ENCODE results near the gene MCM7. TPM values are rescaled to one million over a fixed set of nuclear protein-coding genes. Genes with fewer than 3 reads are reported as not detected.
"Not testable (repeated sequence)": the region's sequence is repeated elsewhere in the genome, so short reads cannot be mapped to it uniquely, and the experiment has no call there.

The MCM7 gene
- total RNA-seq, 2 experiments from 2014 or later: 411 to 429 TPM

- Mint-ChIP-seq H3K4me3 (no peak overlapping the region), H3K9me3 (ENCODE audit: low read depth) (no peaks in the 10 kb centered on the region), H3K4me1 (peaks cover 9% of the 10 kb centered on the region), H3K27ac (no peak overlapping the region), H3K36me3 (ENCODE audit: low read depth) (no peaks in the 10 kb centered on the region), H3K27me3 (no peaks in the 10 kb centered on the region)
- POLR2A ChIA-PET: interaction anchor here (1.1 kb wide), 1 partner anchor 12 kb away, joined by 4 read pairs; no protein-coding TSS in a partner anchor
- CTCF ChIA-PET: interaction anchor here (0.6 to 5.0 kb wide), 26 partner anchors 8 to 321 kb away, joined by 3 to 41 read pairs (median 5); partner anchors contain the start of genes CNPY4, GPC2, LAMTOR4 and PVRIG
- intact Hi-C loops (cut with DNase I, micrococcal nuclease): loop anchor here (1.0 to 5.0 kb wide), 6 partner anchors 89 to 318 kb away; no protein-coding TSS in a partner anchor
- no peak for ATAC-seq
- DNase-seq: no peak
Observed at GRCh38 chr7:100132126-100132525, 30.9 kb upstream of the MCM7 start.

DNA sequence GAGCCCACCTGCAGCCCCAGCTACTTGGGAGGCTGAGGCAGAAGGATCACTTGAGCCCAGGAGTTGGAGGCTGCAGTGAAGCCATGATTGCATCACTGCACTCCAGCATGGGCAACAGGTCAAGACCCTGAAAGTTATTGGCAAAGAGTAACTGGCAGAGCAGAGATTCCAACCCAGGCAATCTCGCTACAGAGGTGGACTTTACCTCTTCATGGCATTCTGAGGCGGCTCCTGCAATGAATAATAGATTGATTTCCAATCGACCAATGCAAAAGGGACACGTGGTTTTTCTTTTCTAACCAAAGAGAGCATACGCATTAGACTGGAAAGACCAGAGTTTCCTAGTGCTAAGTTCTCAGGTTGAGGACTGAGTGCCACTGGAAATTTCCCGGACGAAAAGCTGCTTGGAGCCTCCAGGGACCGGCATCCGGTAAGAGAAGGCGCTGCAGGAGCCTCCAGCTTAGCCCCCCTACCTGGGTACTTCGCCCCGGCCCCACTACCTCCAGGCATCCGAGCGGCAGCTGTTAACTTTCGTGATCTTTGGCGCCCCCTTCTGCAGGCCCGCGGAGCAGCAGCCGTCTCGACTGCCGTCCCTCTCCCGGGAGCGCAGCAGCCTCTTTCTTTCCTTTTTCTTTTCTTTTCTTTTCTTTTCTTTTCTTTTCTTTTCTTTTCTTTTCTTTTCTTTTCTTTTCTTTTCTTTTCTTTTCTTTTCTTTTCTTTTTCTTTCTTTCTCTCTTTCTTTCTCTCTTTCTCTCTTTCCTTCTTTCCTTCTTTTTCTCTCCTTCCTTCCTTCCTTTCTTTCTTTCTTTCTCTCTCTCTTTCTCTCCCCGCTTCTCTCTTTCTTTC is 29.6 kb upstream of the MCM7 start:
- POLR2A ChIA-PET: interaction anchor here (1.0 to 1.1 kb wide), 2 partner anchors 11 to 18 kb away, joined by 3 to 4 read pairs; partner anchors contain the start of gene LAMTOR4
- H3K27me3 Mint-ChIP-seq: no peaks in the 10 kb centered on the region
- intact Hi-C loops (cut with DNase I, micrococcal nuclease): loop anchor here (1.0 to 5.0 kb wide), 6 partner anchors 50 to 219 kb away; partner anchors contain the start of gene ZNF3 (in 1 of the 2)
- DNase-seq (peak; percentile 94), ATAC-seq (peak; percentile 24)
- peaks cover 11% of the 10 kb centered on the region for H3K4me1 Mint-ChIP-seq
- no peaks in the 10 kb centered on the region for H3K9me3 Mint-ChIP-seq (ENCODE audit: low read depth)
- H3K36me3 Mint-ChIP-seq (ENCODE audit: low read depth): peaks cover 3% of the 10 kb centered on the region
- peak overlapping the region; percentile 33 for H3K4me3 Mint-ChIP-seq
- CTCF ChIA-PET: interaction anchor here (0.5 to 5.0 kb wide), 24 partner anchors 10 to 328 kb away, joined by 3 to 41 read pairs (median 5); partner anchors contain the start of genes AP4M1, CNPY4, LAMTOR4 and MCM7
- no peak overlapping the region for H3K27ac Mint-ChIP-seq

GRCh38 chr7:100130220-100130607 is 29.0 kb upstream of the MCM7 start:
- H3K9me3 Mint-ChIP-seq (ENCODE audit: low read depth); DNase-seq; H3K36me3 Mint-ChIP-seq (ENCODE audit: low read depth); ATAC-seq; H3K27ac Mint-ChIP-seq; H3K27me3 Mint-ChIP-seq; H3K4me3 Mint-ChIP-seq: not testable (repeated sequence)
- ChIA-PET POLR2A (interaction anchor here (1.0 kb wide), 1 partner anchor 19 kb away, joined by 3 read pairs; the partner anchor contains the start of gene LAMTOR4), CTCF (interaction anchor here (0.6 to 5.0 kb wide), 17 partner anchors 10 to 577 kb away, joined by 3 to 41 read pairs (median 9); partner anchors contain the start of genes AP4M1, CNPY4, LAMTOR4 and MCM7)
- H3K4me1 Mint-ChIP-seq: peaks cover 17% of the 10 kb centered on the region
- intact Hi-C loops (cut with DNase I, micrococcal nuclease): loop anchor here (2.0 to 5.0 kb wide), 3 partner anchors 92 to 218 kb away; no protein-coding TSS in a partner anchor

DNA sequence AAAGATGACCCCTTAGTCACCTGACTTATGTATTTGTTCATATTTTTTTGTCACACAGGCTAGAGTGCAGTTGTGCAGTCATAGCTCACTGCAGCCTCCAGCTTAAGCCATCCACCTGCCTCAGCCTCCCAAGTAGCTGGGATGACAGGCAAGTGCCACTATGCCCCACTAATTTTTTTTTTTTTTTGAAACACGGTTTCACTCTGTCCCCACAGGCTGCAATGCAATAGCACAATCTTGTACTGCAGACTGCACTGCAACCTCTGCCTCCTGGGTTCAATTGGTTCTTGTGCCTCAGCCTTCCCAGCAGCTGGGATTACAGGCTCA is 27.4 kb upstream of the MCM7 start:
- H3K27ac Mint-ChIP-seq: peak overlapping the region; percentile 24
- H3K4me1 Mint-ChIP-seq: peaks cover 28% of the 10 kb centered on the region
- H3K9me3 Mint-ChIP-seq (ENCODE audit: low read depth): no peaks in the 10 kb centered on the region
- ChIA-PET POLR2A (interaction anchor here (0.5 to 1.2 kb wide), 4 partner anchors 15 to 300 kb away, joined by 3 to 7 read pairs (median 3); partner anchors contain the start of gene ZCWPW1), CTCF (interaction anchor here (0.6 to 2.2 kb wide), 10 partner anchors 10 to 235 kb away, joined by 3 to 9 read pairs (median 3); partner anchors contain the start of gene LAMTOR4)
- intact Hi-C loops (cut with DNase I, micrococcal nuclease): loop anchor here (5.0 kb wide), 4 partner anchors 46 to 459 kb away; partner anchors contain the start of genes FBXO24 (in 1 of the 2), GPC2 (in 1 of the 2), LRCH4 (in 1 of the 2) and STAG3 (in 1 of the 2)
- H3K27me3 Mint-ChIP-seq: no peaks in the 10 kb centered on the region
- ATAC-seq: no peak
- H3K36me3 Mint-ChIP-seq (ENCODE audit: low read depth): peaks cover 12% of the 10 kb centered on the region
- peak; percentile 28 for DNase-seq
- H3K4me3 Mint-ChIP-seq: peak overlapping the region; percentile 93

DNA sequence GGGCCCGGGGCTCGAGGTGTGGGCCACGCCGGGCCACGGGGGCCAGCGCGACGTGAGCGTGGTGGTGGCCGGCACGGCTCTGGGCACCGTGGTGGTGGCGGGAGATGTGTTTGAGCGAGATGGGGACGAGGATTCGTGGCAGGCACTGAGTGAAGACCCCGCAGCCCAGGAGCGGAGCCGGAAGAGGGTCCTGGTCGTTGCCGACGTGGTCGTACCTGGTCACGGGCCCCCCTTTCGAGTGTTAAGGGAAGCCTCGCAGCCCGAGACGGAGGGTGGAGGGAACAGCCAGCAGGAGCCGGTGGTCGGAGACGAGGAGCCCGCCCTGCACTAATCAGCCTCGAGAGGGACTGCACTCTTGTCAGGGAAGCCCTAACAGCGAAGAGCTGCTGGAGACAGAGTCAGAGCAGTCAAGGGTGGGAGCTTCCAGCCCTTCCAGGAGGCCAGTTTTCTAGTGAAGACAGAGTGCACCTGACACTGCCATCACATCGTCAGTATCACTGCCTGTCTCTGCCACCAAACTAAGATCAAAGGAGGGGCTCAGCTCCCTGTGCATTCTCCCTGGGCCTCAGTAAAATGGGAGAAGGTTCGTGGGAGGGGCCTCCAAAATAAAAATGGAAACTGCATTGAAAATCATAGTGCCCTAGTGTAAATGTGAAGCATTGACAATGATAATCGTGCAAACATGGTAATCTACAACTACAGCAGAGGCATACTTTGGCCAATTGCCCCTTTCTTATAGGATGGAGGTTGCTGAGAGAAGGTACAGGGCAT is 26.9 kb upstream of the MCM7 start:
- Mint-ChIP-seq H3K9me3 (ENCODE audit: low read depth) (no peaks in the 10 kb centered on the region), H3K36me3 (ENCODE audit: low read depth) (peaks cover 12% of the 10 kb centered on the region)
- peak; percentile 5 for ATAC-seq

DNA sequence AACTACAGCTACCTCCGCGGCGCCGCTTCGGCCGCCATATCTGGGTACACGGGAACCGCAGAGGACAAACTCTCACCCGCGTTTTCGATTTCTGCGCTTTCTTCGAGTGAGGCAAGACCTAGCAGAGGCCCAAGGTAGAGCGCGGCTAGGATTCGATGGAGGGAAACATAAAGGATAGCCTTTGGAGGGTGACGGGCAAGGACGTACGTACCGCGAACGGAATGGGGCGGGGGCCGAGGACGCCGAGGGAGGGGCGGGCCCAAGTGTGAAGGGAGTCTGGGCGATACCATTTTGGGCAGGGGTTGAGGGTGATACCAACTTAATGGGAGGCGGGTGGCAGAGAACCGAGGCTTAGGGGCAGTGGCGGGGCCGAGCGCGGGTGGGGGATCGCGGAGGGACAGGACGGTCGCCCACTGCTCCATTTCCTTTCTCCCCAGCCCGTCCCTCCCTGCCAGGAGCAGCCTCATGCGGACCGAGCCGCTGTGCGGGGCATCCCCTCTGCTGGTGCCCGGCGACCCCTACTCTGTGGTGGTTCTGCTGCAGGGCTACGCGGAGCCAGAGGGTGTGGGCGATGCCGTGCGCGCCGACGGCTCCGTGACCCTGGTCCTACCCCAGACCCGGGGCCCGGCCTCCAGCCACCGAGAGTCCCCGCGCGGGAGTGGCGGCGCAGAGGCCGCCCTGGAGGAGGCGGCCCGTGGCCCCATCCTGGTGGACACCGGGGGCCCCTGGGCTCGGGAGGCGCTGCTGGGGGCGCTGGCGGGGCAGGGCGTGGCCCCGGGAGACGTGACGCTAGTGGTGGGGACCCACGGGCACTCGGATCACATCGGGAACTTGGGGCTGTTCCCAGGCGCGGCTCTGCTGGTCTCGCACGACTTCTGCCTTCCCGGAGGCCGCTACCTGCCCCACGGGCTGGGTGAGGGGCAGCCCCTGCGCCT is 26.0 kb upstream of the MCM7 start, which contains the start of gene MBLAC1:
Gene MBLAC1, plus strand, starts transcription at position 37 of the 935 bp plus-strand sequence. Its CDS starts 429 bp downstream, at position 466.
- CTCF ChIA-PET: interaction anchor here (0.5 to 1.8 kb wide), 9 partner anchors 15 to 281 kb away, joined by 3 to 5 read pairs (median 3); partner anchors contain the start of genes AP4M1, LAMTOR4 and MCM7
- H3K4me1 Mint-ChIP-seq: peaks cover 28% of the 10 kb centered on the region
- H3K27ac Mint-ChIP-seq: peak within 1 kb of the TSS; percentile 99
- DNase-seq (peak; percentile 95), ATAC-seq (peak; percentile 74)
- H3K36me3 Mint-ChIP-seq (ENCODE audit: low read depth): peaks cover 12% of the 10 kb centered on the region
- H3K4me3 Mint-ChIP-seq: peak within 1 kb of the TSS; percentile 93
- POLR2A ChIA-PET: interaction anchor here (0.6 to 1.3 kb wide), 7 partner anchors 22 to 304 kb away, joined by 3 to 15 read pairs (median 4); partner anchors contain the start of genes AP4M1, LAMTOR4, MCM7 and ZSCAN21
- H3K9me3 Mint-ChIP-seq (ENCODE audit: low read depth): no peaks in the 10 kb centered on the region
- H3K27me3 Mint-ChIP-seq: no peaks in the 10 kb centered on the region
- intact Hi-C loops (cut with DNase I, micrococcal nuclease): loop anchor here (1.0 to 5.0 kb wide), 16 partner anchors 8 to 460 kb away; partner anchors contain the start of genes AP4M1 (in 2 of the 2), CNPY4 (in 2 of the 2), GPC2 (in 2 of the 2) and MCM7 (in 2 of the 2)

More for the DNA sequence above, 26.9 kb upstream of the MCM7 start:
- Mint-ChIP-seq H3K27me3 (no peaks in the 10 kb centered on the region), H3K27ac (peak overlapping the region; percentile 83), H3K4me3 (peak overlapping the region; percentile 93), H3K4me1 (peaks cover 28% of the 10 kb centered on the region)
- DNase-seq: peak; percentile 58
- ChIA-PET CTCF (interaction anchor here (0.6 to 2.2 kb wide), 7 partner anchors 11 to 90 kb away, joined by 3 to 9 read pairs (median 3); partner anchors contain the start of gene LAMTOR4), POLR2A (interaction anchor here (0.5 to 1.2 kb wide), 3 partner anchors 14 to 301 kb away, joined by 3 to 7 read pairs (median 3); partner anchors contain the start of gene ZCWPW1)
- intact Hi-C loops (cut with DNase I, micrococcal nuclease): loop anchor here (1.0 to 5.0 kb wide), 16 partner anchors 9 to 459 kb away; partner anchors contain the start of genes AP4M1 (in 2 of the 2), CNPY4 (in 2 of the 2), GPC2 (in 2 of the 2) and MCM7 (in 2 of the 2)

GRCh38 chr7:100126239-100126930 is 25.2 kb upstream of the MCM7 start:
- Mint-ChIP-seq H3K4me3 (peak overlapping the region; percentile 93), H3K27ac (peak overlapping the region; percentile 99), H3K36me3 (ENCODE audit: low read depth) (peaks cover 12% of the 10 kb centered on the region), H3K4me1 (peaks cover 28% of the 10 kb centered on the region), H3K9me3 (ENCODE audit: low read depth) (no peaks in the 10 kb centered on the region), H3K27me3 (no peaks in the 10 kb centered on the region)
- ChIA-PET CTCF (interaction anchor here (0.5 to 1.8 kb wide), 9 partner anchors 16 to 1117 kb away, joined by 3 to 5 read pairs (median 3); partner anchors contain the start of genes AP4M1, LAMTOR4 and MCM7), POLR2A (interaction anchor here (0.6 to 1.3 kb wide), 10 partner anchors 10 to 305 kb away, joined by 3 to 15 read pairs (median 4); partner anchors contain the start of genes AP4M1, LAMTOR4, MCM7 and ZSCAN21)
- intact Hi-C loops (cut with DNase I, micrococcal nuclease): loop anchor here (2.0 to 5.0 kb wide), 9 partner anchors 26 to 461 kb away; partner anchors contain the start of genes AP4M1 (in 1 of the 2), FBXO24 (in 1 of the 2), GPC2 (in 1 of the 2) and LRCH4 (in 1 of the 2)
- ATAC-seq: peak; percentile 31
- no peak for DNase-seq

DNA sequence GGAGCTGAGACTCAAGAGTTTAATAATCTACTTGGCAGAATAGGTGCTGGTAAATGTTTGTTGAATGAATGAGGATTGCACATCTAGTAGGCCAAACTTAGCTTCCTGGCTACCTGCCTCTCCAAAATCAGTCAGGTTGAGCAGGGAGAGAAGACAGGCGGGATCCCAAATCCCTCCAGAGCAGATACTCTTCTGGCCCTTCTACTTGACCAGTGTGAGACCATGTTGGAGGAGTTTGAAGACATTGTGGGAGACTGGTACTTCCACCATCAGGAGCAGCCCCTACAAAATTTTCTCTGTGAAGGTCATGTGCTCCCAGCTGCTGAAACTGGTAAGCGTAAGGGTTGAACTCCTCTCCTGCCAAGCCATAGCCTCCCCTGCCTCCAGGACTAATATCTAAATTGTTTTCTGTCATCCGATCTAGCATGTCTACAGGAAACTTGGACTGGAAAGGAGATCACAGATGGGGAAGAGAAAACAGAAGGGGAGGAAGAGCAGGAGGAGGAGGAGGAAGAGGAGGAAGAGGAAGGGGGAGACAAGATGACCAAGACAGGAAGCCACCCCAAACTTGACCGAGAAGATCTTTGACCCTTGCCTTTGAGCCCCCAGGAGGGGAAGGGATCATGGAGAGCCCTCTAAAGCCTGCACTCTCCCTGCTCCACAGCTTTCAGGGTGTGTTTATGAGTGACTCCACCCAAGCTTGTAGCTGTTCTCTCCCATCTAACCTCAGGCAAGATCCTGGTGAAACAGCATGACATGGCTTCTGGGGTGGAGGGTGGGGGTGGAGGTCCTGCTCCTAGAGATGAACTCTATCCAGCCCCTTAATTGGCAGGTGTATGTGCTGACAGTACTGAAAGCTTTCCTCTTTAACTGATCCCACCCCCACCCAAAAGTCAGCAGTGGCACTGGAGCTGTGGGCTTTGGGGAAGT is 23.4 kb upstream of the MCM7 start:
- Mint-ChIP-seq H3K36me3 (ENCODE audit: low read depth) (peaks cover 12% of the 10 kb centered on the region), H3K27me3 (no peaks in the 10 kb centered on the region), H3K27ac (peak overlapping the region; percentile 20), H3K4me3 (peak overlapping the region; percentile 93), H3K9me3 (ENCODE audit: low read depth) (no peaks in the 10 kb centered on the region), H3K4me1 (peaks cover 31% of the 10 kb centered on the region)
- no peak for DNase-seq
- no peak for ATAC-seq
- ChIA-PET POLR2A (interaction anchor here (0.6 to 1.2 kb wide), 2 partner anchors 23 to 736 kb away, joined by 3 to 7 read pairs; partner anchors contain the start of genes AP4M1 and MCM7), CTCF (interaction anchor here (0.6 to 2.2 kb wide), 4 partner anchors 8 to 581 kb away, joined by 3 to 6 read pairs (median 4); partner anchors contain the start of gene POP7)
- intact Hi-C loops (cut with DNase I, micrococcal nuclease): loop anchor here (5.0 kb wide), 4 partner anchors 42 to 463 kb away; partner anchors contain the start of genes FBXO24 (in 1 of the 2), GPC2 (in 1 of the 2), LRCH4 (in 1 of the 2) and STAG3 (in 1 of the 2)
